ENCODE measurements around the gene EDARADD.
A peak's percentile ranks its signal among the peaks of the same experiment; 100 is the strongest.
"Not testable (repeated sequence)": the region's sequence is repeated elsewhere in the genome, so short reads cannot be mapped to it uniquely, and the experiment has no call there.

The EDARADD gene

DNA sequence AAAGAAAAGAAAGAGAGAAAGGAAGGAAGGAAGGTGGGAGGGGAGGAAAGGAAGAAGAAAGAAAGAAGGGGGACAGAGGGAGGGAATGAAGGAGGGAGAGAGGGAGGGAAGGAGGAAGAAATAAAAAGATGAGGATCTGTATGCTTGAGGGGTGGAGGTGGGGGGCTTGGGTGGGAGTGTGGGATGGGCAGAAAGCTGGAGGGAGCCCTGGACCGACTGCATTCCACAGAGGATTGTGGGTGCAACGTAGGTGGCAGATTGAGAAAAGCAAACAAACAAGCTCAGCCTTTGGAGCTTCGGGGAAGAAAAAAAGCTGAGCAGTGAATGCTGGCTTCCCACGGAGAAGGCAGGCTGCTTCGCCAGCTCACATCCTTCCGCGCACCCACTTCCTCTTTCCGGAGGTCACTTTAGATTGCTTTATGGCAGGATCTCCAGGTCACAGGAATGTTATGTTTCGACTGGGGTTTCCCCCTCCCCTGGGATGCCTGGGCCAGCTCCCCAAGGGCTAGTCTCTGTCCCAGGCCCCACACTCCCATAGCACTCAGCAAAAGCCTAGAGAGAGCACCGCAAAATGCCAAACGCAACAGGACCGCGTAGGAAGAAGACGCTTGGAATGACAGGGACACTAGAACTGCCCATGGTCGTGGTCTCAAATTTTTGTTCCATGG lies 109.0 kb downstream of the EDARADD start:
- peak overlapping the region; percentile 52 for H3K27ac ChIP-seq (ENCODE audit: low read depth, low read length)
- no peaks in the 10 kb centered on the region for H3K36me3 ChIP-seq (ENCODE audit: insufficient read depth, low read length)
- H3K27me3 ChIP-seq (ENCODE audit: insufficient read depth, low read length), result no peaks in the 10 kb centered on the region
- peak overlapping the region; percentile 40 for H3K4me3 ChIP-seq (ENCODE audit: low read depth, low read length)
- H3K79me2 ChIP-seq (ENCODE audit: control insufficient read depth, insufficient read depth, low read length, unreplicated experiment), result no peaks in the 10 kb centered on the region
- H2AFZ ChIP-seq (ENCODE audit: low read length, unreplicated experiment), result peak overlapping the region; percentile 68
- H3K4me1 ChIP-seq (ENCODE audit: control insufficient read depth, insufficient read depth, low read length, unreplicated experiment), result peaks cover 9% of the 10 kb centered on the region

DNA sequence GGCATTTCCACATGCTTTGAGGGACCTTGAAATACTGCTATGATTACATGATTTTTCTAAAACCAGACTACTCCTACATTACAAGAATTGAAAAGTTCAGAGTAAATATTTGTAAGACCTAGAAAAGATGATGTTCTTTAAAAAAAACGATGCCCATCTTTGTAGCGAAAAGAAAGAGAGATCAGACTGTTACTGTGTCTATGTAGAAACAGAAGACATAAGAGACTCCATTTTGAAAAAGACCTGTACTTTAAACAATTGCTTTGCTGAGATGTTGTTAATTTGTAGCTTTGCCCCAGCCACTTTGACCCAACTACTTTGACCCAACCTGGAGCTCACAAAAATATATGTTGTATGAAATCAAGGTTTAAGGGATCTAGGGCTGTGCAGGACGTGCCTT lies 110.3 kb downstream of the EDARADD start:
- not testable (repeated sequence) for H3K4me1 ChIP-seq (ENCODE audit: control insufficient read depth, insufficient read depth, low read length, unreplicated experiment); H3K4me3 ChIP-seq (ENCODE audit: low read depth, low read length); H3K27me3 ChIP-seq (ENCODE audit: insufficient read depth, low read length); H3K36me3 ChIP-seq (ENCODE audit: insufficient read depth, low read length); H3K79me2 ChIP-seq (ENCODE audit: control insufficient read depth, insufficient read depth, low read length, unreplicated experiment); H3K27ac ChIP-seq (ENCODE audit: low read depth, low read length); H2AFZ ChIP-seq (ENCODE audit: low read length, unreplicated experiment)

DNA sequence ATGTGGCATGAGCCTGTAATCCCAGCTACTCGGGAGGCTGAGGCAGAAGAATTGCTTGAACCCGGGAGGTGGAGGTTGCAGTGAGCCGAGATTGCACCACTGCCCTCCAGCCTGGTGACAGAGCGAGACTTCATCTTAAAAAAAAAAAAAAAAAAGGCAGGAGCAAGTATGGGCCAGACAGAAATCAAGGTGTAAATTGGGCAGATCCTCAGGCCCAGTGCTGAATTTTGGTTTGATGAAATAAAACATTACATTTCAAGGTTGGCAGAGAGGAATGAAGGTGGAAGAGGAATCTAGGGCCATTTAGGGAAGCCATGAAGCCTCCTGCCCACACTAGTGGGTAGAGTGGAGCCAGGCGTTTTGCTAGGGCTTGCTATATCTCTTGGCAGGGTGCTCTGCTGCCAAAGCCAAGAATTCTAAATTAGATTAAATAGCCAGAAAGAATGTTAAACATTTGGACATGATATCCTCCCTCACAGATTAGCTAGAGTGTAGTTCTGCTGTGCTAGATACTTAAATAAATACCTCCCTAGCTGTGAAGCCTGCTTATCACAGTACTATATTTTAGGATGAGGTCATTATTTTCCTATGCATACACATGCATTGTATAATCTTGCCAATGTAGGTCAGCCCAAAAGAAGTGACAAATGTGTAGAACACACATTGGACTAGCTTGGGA lies 113.1 kb downstream of the EDARADD start:
- no peaks in the 10 kb centered on the region for H3K27me3 ChIP-seq (ENCODE audit: insufficient read depth, low read length)
- H2AFZ ChIP-seq (ENCODE audit: low read length, unreplicated experiment), result no peak overlapping the region
- no peak overlapping the region for H3K27ac ChIP-seq (ENCODE audit: low read depth, low read length)
- peaks cover 9% of the 10 kb centered on the region for H3K4me1 ChIP-seq (ENCODE audit: control insufficient read depth, insufficient read depth, low read length, unreplicated experiment)
- no peaks in the 10 kb centered on the region for H3K36me3 ChIP-seq (ENCODE audit: insufficient read depth, low read length)
- H3K4me3 ChIP-seq (ENCODE audit: low read depth, low read length), result no peak overlapping the region
- H3K79me2 ChIP-seq (ENCODE audit: control insufficient read depth, insufficient read depth, low read length, unreplicated experiment), result no peaks in the 10 kb centered on the region

DNA sequence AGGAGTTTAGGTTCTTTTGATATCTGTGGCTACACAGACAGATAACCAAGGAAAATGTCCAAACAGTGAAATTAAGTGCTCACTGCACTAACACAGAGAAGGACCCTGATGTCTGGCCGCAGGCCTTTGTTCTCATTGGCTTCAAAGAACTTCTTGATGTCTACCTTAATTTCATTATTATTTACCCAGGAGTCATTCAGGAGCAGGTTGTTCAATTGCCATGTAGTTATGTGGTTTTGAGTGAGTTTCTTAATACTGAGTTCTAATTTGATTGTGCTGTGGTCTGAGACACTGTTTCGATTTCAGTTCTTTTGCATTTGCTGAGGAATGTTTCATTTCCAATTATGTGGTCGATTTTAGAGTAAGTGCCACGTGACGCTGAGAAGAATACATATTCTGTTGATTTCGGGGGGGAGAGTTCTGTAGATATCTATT lies 114.5 kb downstream of the EDARADD start:
- no peaks in the 10 kb centered on the region for H3K36me3 ChIP-seq (ENCODE audit: insufficient read depth, low read length)
- H2AFZ ChIP-seq (ENCODE audit: low read length, unreplicated experiment), result no peak overlapping the region
- H3K4me1 ChIP-seq (ENCODE audit: control insufficient read depth, insufficient read depth, low read length, unreplicated experiment), result peaks cover 3% of the 10 kb centered on the region
- no peaks in the 10 kb centered on the region for H3K79me2 ChIP-seq (ENCODE audit: control insufficient read depth, insufficient read depth, low read length, unreplicated experiment)
- H3K27ac ChIP-seq (ENCODE audit: low read depth, low read length), result no peak overlapping the region
- H3K4me3 ChIP-seq (ENCODE audit: low read depth, low read length), result no peak overlapping the region
- no peaks in the 10 kb centered on the region for H3K27me3 ChIP-seq (ENCODE audit: insufficient read depth, low read length)

DNA sequence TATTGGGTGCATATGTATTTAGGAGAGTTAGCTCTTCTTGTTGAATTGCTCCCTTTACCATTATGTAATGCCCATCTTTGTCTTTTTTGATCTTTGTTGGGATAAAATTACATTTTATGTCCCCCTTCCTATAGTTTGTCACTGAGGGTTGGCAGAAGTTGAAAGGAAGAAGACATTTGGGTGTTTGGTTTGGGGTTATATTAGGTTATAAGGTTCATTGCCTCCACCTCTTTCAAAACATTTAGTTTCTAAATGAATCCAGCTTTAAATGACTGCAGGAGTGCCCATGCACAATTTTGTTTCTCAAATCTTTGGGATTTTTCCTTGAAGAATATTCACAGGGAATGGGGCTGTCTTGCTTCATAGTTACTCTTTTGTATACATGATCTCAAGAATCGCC lies 115.1 kb downstream of the EDARADD start:
- Histone ChIP-seq H3K79me2 (ENCODE audit: control insufficient read depth, insufficient read depth, low read length, unreplicated experiment) (no peaks in the 10 kb centered on the region), H2AFZ (ENCODE audit: low read length, unreplicated experiment) (no peak overlapping the region), H3K36me3 (ENCODE audit: insufficient read depth, low read length) (no peaks in the 10 kb centered on the region), H3K27ac (ENCODE audit: low read depth, low read length) (no peak overlapping the region), H3K27me3 (ENCODE audit: insufficient read depth, low read length) (no peaks in the 10 kb centered on the region), H3K4me1 (ENCODE audit: control insufficient read depth, insufficient read depth, low read length, unreplicated experiment) (peaks cover 3% of the 10 kb centered on the region), H3K4me3 (ENCODE audit: low read depth, low read length) (no peak overlapping the region)

DNA sequence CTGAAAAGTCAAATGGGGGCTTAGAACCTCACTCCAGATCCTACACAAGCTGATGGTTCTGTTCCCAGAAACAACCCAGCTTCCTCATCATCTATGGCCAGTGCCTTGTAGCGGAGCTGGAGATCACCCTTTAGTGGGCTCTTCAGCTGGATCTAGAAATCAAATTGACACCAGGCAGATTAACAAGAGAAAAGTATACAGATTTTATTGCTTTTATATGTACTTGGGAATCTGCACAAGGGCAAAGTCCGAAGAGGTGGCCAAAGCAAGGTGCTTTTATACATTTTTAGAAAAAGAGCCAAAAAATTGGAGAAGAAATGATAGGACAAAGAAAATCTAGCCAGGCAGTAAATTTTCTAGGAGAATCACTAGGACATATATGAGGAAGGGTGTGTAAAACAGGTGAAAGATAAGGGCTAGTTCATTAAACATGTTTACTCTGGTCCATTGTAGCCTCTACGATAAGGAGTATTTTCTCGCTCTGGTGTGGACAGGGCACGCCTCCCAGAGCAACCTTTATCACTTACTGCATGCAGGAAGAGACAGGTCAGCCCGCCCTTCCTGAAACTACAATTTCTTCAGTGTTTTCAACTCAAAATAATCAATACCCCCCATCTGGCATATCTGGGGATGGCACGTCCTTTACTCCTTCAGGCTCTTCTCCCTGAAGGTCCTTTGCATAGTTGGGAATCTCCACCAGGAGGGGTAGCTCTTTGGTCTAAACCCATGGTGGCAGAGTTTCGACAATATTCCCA lies 115.7 kb downstream of the EDARADD start:
- Histone ChIP-seq H3K4me1 (ENCODE audit: control insufficient read depth, insufficient read depth, low read length, unreplicated experiment) (peaks cover 3% of the 10 kb centered on the region), H3K36me3 (ENCODE audit: insufficient read depth, low read length) (no peaks in the 10 kb centered on the region), H2AFZ (ENCODE audit: low read length, unreplicated experiment) (no peak overlapping the region), H3K27me3 (ENCODE audit: insufficient read depth, low read length) (no peaks in the 10 kb centered on the region), H3K27ac (ENCODE audit: low read depth, low read length) (no peak overlapping the region), H3K79me2 (ENCODE audit: control insufficient read depth, insufficient read depth, low read length, unreplicated experiment) (no peaks in the 10 kb centered on the region), H3K4me3 (ENCODE audit: low read depth, low read length) (no peak overlapping the region)

DNA sequence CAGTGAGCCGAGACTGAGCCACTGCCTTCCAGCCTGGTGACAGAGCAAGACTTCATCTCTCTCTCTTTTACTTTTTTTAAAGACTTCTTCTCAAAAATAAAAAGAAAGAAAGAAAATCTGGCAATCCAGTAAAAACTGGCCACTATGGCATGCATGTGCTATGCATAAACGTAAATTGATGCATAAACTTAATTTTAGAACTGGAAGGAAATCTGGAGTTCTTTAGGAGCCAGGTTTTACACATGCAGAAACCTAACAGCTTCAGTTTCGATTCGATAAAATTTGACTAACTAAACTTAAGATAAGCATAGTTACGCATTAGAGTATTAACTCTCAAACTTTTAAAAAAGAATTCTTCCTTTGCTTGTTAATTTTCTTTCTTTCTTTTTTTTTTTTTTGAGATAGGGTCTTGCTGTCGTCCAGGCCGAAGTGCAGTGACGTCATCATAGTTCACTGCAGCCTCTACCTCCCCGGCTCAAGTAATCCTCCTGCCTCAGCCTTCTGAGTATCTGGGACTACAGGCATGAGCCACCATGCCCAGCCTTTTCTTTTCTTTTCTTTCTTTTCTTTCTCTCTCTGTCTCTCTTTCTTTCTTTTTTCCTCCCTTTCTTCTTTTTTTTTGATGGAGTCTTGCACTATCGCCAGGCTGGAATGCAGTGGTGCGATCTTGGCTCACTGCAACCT lies 117.8 kb downstream of the EDARADD start:
- H3K4me1 ChIP-seq (ENCODE audit: control insufficient read depth, insufficient read depth, low read length, unreplicated experiment), result peaks cover 3% of the 10 kb centered on the region
- no peaks in the 10 kb centered on the region for H3K79me2 ChIP-seq (ENCODE audit: control insufficient read depth, insufficient read depth, low read length, unreplicated experiment)
- no peaks in the 10 kb centered on the region for H3K27me3 ChIP-seq (ENCODE audit: insufficient read depth, low read length)
- H2AFZ ChIP-seq (ENCODE audit: low read length, unreplicated experiment), result no peak overlapping the region
- H3K36me3 ChIP-seq (ENCODE audit: insufficient read depth, low read length), result no peaks in the 10 kb centered on the region
- H3K4me3 ChIP-seq (ENCODE audit: low read depth, low read length), result no peak overlapping the region
- no peak overlapping the region for H3K27ac ChIP-seq (ENCODE audit: low read depth, low read length)

DNA sequence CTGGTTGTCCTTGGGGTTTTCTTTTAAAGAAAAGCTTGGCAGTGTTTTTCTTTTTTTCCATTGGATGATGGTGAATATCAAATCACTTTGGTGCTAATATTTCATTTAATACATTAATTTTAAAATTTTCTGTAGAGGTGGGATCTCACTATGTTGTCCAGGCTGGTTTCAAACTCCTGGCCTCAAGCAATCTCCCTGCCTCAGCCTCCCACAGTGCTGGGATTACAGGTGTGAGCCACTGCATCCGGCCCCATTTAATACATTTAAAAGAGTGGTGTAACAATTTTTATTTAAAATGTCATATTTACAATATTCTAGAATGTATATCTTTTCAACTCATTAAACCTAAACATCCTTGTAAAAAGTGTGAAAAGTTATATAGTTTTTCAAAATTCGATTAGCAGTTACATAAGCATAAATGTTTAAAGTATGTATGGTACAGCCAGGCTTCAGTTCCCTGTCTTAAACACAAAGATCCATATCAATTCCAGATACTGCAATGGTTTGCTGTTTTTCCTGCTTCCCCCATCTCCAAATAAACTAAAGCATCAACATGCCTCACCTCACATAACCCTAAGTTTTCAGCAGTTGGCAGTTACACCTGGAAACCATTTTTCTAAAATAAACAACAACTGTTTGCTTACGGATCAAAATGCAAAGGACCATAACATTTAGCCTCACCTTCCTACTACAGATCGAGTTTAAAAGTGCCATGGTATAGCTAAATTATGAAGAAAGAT lies 120.8 kb downstream of the EDARADD start:
- Histone ChIP-seq H3K4me1 (ENCODE audit: control insufficient read depth, insufficient read depth, low read length, unreplicated experiment) (no peaks in the 10 kb centered on the region), H3K27me3 (ENCODE audit: insufficient read depth, low read length) (no peaks in the 10 kb centered on the region), H3K4me3 (ENCODE audit: low read depth, low read length) (no peak overlapping the region), H2AFZ (ENCODE audit: low read length, unreplicated experiment) (no peak overlapping the region), H3K79me2 (ENCODE audit: control insufficient read depth, insufficient read depth, low read length, unreplicated experiment) (no peaks in the 10 kb centered on the region), H3K36me3 (ENCODE audit: insufficient read depth, low read length) (no peaks in the 10 kb centered on the region), H3K27ac (ENCODE audit: low read depth, low read length) (no peak overlapping the region)

DNA sequence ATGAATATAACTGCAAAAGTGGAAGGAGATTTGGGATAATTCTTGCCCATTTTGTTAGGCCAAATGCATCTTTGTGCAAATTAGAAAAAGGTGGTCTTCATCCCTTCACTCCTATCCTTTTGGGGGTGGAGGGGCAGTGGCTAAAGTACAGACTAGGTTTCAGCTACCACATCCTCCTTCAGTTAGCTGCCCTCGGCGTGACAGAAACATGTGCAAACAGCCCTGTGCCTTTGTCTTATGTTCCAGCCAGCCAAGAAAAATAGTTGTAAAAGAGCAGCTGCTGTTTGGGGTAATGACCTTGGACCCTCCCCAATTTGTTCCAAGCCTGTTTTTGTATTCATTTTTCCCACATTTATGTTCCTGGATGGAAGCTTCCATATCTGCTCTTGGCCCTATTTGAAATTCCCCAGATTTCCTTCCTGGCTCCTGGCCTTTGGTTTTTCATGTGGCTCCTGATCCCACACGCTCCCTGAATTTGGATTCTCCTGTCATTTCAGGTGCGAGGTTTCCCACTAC lies 121.4 kb downstream of the EDARADD start:
- H3K79me2 ChIP-seq (ENCODE audit: control insufficient read depth, insufficient read depth, low read length, unreplicated experiment), result no peaks in the 10 kb centered on the region
- no peaks in the 10 kb centered on the region for H3K4me1 ChIP-seq (ENCODE audit: control insufficient read depth, insufficient read depth, low read length, unreplicated experiment)
- H3K27ac ChIP-seq (ENCODE audit: low read depth, low read length), result no peak overlapping the region
- no peak overlapping the region for H3K4me3 ChIP-seq (ENCODE audit: low read depth, low read length)
- H3K36me3 ChIP-seq (ENCODE audit: insufficient read depth, low read length), result no peaks in the 10 kb centered on the region
- H3K27me3 ChIP-seq (ENCODE audit: insufficient read depth, low read length), result no peaks in the 10 kb centered on the region
- H2AFZ ChIP-seq (ENCODE audit: low read length, unreplicated experiment), result no peak overlapping the region

Measured in ACC112 (cell line).